ENCODE results near the gene KCNH5.

DNA sequence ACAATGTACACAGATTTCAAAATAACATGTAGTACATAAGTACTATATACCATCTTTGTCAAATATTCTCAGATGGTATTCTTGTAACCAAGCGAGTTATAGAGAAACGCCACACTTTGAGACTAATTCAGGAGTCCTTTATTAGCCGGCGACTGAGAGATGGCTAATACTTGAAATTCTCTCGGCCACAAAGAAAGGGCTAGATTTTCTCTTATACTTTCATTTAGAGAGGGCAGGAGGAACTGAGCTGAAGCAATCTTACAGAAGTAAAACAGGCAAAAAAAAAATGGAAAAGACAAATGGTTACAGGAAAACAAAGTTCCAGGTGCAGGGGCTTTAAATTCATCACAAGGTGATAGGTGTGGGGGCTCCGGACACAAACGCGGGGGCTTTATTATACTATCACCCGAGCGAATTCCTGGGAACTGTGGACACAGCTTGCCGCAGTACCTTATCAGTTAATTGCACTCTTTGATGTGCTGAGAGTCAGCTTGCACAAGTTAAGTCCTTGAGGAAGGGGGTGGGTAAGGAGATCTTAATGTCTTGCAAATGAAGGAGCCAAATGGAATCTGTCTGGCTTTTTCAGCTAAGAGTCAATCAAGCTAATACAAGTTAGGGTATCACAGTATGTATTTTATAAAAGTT lies 382.3 kb downstream of the KCNH5 start:
- TF ChIP-seq, protein P1, sequence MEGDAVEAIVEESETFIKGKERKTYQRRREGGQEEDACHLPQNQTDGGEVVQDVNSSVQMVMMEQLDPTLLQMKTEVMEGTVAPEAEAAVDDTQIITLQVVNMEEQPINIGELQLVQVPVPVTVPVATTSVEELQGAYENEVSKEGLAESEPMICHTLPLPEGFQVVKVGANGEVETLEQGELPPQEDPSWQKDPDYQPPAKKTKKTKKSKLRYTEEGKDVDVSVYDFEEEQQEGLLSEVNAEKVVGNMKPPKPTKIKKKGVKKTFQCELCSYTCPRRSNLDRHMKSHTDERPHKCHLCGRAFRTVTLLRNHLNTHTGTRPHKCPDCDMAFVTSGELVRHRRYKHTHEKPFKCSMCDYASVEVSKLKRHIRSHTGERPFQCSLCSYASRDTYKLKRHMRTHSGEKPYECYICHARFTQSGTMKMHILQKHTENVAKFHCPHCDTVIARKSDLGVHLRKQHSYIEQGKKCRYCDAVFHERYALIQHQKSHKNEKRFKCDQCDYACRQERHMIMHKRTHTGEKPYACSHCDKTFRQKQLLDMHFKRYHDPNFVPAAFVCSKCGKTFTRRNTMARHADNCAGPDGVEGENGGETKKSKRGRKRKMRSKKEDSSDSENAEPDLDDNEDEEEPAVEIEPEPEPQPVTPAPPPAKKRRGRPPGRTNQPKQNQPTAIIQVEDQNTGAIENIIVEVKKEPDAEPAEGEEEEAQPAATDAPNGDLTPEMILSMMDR (conservative IDR thresholded peaks at IDR 0.05) = no peak
- no peak for TF ChIP-seq ZFX (IDR thresholded peaks at IDR 0.05)

All from C4-2B (cell line).